ENCODE measurements around the gene SLC5A10.
"Not testable (repeated sequence)": the region's sequence is repeated elsewhere in the genome, so short reads cannot be mapped to it uniquely, and the experiment has no call there.

The SLC5A10 gene

DNA sequence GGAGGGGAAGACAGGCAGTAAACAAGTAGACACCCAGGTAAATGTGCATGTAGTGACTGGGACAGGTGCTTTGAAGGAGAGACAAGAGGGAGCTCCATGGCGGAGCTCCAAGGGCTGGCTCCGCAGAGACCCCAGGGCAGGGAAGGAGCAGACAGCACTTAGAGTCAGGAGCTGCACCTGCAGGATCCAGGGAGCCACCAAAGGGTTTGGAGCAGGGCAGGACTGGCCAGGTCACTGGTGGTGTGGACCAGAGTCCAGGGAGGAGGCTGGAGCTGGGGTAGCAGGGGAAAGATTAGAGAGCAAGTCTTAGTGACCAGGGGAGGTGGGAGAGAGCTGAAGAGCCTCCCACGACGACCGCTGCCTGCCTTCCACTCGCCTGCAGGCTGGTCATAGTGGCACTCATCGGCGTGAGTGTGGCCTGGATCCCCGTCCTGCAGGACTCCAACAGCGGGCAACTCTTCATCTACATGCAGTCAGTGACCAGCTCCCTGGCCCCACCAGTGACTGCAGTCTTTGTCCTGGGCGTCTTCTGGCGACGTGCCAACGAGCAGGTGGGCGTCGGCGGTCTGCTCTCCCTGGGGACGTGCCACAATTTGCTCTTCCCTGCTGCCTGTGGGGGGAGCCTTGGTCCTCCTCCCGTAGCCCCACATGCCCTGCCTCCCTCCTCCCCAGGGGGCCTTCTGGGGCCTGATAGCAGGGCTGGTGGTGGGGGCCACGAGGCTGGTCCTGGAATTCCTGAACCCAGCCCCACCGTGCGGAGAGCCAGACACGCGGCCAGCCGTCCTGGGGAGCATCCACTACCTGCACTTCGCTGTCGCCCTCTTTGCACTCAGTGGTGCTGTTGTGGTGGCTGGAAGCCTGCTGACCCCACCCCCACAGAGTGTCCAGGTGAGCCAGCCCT is 67.3 kb downstream of the SLC5A10 start:
- Histone ChIP-seq H2BK12ac (ENCODE audit: low read length) (peak overlapping the region; percentile 90), H3K4me3 (ENCODE audit: low read length in 2 of 2) (no peak overlapping the region), H3K18ac (ENCODE audit: low read length) (peak overlapping the region; percentile 81), H2BK15ac (ENCODE audit: low read length) (no peak overlapping the region), H2AK5ac (ENCODE audit: low read depth, low read length) (peak overlapping the region; percentile 91), H2AFZ (ENCODE audit: low read length) (no peak overlapping the region), H3K79me1 (ENCODE audit: low read depth, low read length) (peaks cover 2% of the 10 kb centered on the region), H3K23ac (ENCODE audit: low read depth, low read length, poor library complexity) (peak overlapping the region; percentile 37), H3K9ac (ENCODE audit: low read depth, low read length, poor library complexity) (no peak overlapping the region), H2BK5ac (ENCODE audit: low read length) (peak overlapping the region; percentile 16), H3K4me2 (ENCODE audit: insufficient read depth, low read length, poor library complexity, severe bottlenecking) (no peak overlapping the region), H3K9me3 (replicated peaks in 1 of 2; ENCODE audit: control insufficient read depth in 2 of 2, insufficient read depth in 1 of 2, low read depth in 1 of 2, low read length in 2 of 2) (no peaks in the 10 kb centered on the region), H4K8ac (ENCODE audit: low read depth, low read length) (no peak overlapping the region), H4K91ac (ENCODE audit: low read depth, low read length, poor library complexity) (no peak overlapping the region), H3K4me1 (ENCODE audit: control insufficient read depth in 2 of 2, insufficient read depth in 1 of 2, low read depth in 1 of 2, low read length in 2 of 2) (peaks cover 0 to 8% of the 10 kb centered on the region in 2 donors), H3K27ac (replicated peaks; ENCODE audit: low read length) (no peak overlapping the region), H3K27me3 (ENCODE audit: control insufficient read depth in 3 of 3, insufficient read depth in 3 of 3, low read depth in 1 of 3, low read length in 3 of 3) (peaks cover 0 to 8% (median 0%) of the 10 kb centered on the region in 3 experiments), H2BK120ac (ENCODE audit: low read depth, low read length) (peak overlapping the region; percentile 9), H3K4ac (ENCODE audit: low read length) (peak overlapping the region; percentile 13), H3K14ac (ENCODE audit: low read length) (no peak overlapping the region), H3K36me3 (replicated peaks in 1 of 2; ENCODE audit: control insufficient read depth in 2 of 2, insufficient read depth in 2 of 2, low read length in 2 of 2) (no peaks in the 10 kb centered on the region)
- WGBS, 2 donors (ENCODE audit: extremely low coverage in 2 of 2, insufficient read length in 2 of 2, insufficient replicate concordance in 1 of 2) = no CpG with 5 or more reads among the region's 27 CpGs
- no peak for DNase-seq (ENCODE audit: low spot score)

DNA sequence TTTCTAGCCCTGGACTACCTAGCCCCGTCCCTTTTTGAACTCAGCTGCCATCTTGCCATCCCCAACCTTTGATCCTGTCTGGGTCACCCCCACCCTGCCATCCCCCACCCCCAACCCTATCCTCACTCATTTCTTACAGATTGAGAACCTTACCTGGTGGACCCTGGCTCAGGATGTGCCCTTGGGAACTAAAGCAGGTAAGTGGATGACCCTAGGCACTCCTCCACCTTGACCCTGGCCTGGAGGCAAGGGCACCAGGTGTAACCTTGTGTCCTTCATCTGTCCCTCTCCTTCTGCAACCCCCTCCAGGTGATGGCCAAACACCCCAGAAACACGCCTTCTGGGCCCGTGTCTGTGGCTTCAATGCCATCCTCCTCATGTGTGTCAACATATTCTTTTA is 68.1 kb downstream of the SLC5A10 start:
- H2AK5ac ChIP-seq (ENCODE audit: low read depth, low read length) = no peak overlapping the region
- H3K18ac ChIP-seq (ENCODE audit: low read length) = no peak overlapping the region
- H3K4me2 ChIP-seq (ENCODE audit: insufficient read depth, low read length, poor library complexity, severe bottlenecking) = no peak overlapping the region
- peak overlapping the region; percentile 16 for H2BK5ac ChIP-seq (ENCODE audit: low read length)
- no peak overlapping the region for H4K8ac ChIP-seq (ENCODE audit: low read depth, low read length)
- H3K27me3 ChIP-seq (ENCODE audit: control insufficient read depth in 3 of 3, insufficient read depth in 3 of 3, low read depth in 1 of 3, low read length in 3 of 3) = peaks cover 0 to 8% (median 0%) of the 10 kb centered on the region in 3 experiments
- no peak overlapping the region for H3K23ac ChIP-seq (ENCODE audit: low read depth, low read length, poor library complexity)
- no CpG with 5 or more reads among the region's 3 CpGs for WGBS, 2 donors (ENCODE audit: extremely low coverage in 2 of 2, insufficient read length in 2 of 2, insufficient replicate concordance in 1 of 2)
- peaks cover 0 to 8% of the 10 kb centered on the region in 2 donors for H3K4me1 ChIP-seq (ENCODE audit: control insufficient read depth in 2 of 2, insufficient read depth in 1 of 2, low read depth in 1 of 2, low read length in 2 of 2)
- no peak overlapping the region for H2BK15ac ChIP-seq (ENCODE audit: low read length)
- peaks cover 2% of the 10 kb centered on the region for H3K79me1 ChIP-seq (ENCODE audit: low read depth, low read length)
- H2BK12ac ChIP-seq (ENCODE audit: low read length) = no peak overlapping the region
- H3K9me3 ChIP-seq (replicated peaks in 1 of 2; ENCODE audit: control insufficient read depth in 2 of 2, insufficient read depth in 1 of 2, low read depth in 1 of 2, low read length in 2 of 2) = no peaks in the 10 kb centered on the region
- no peak overlapping the region for H3K9ac ChIP-seq (ENCODE audit: low read depth, low read length, poor library complexity)
- H3K36me3 ChIP-seq (replicated peaks in 1 of 2; ENCODE audit: control insufficient read depth in 2 of 2, insufficient read depth in 2 of 2, low read length in 2 of 2) = no peaks in the 10 kb centered on the region
- H3K4ac ChIP-seq (ENCODE audit: low read length) = no peak overlapping the region
- H2BK120ac ChIP-seq (ENCODE audit: low read depth, low read length) = peak overlapping the region; percentile 9
- peak overlapping the region; percentile 82 for H3K14ac ChIP-seq (ENCODE audit: low read length)
- no peak overlapping the region for H3K4me3 ChIP-seq (ENCODE audit: low read length in 2 of 2)
- H3K27ac ChIP-seq (replicated peaks; ENCODE audit: low read length) = no peak overlapping the region
- no peak overlapping the region for H2AFZ ChIP-seq (ENCODE audit: low read length)
- no peak overlapping the region for H4K91ac ChIP-seq (ENCODE audit: low read depth, low read length, poor library complexity)
- DNase-seq (ENCODE audit: low spot score) = no peak

DNA sequence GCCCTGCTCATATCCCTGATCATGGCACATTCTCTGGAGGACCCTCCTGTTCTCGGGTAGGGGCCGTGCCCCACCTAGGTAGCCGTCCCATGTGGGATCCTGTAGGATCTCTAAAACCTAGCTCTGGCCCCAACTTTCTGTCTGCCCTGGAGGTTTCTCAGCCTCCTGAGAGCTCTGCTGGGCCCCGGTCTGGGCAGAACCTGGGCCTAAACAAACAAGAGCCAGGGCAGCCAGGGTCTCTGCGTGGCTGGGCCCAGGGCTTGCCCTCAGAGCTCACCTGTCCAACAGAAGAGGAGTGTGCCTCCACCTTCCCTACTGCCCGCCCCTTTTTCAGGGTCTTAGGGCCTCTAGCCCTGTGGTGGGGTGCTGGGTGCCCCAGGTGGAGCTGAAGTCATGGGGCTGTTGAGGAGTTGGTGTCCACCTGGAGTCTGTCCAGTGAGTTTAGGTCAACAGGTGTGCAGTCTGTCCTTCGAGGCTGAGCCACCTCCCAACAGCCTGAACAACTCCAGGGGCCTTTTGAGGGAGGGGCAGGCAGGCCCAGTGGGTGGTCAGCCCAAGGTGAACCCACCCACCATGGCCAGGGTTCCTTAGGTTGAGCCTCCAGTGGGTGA is 69.2 kb downstream of the SLC5A10 start:
- H3K27ac ChIP-seq (replicated peaks; ENCODE audit: low read length); H2AFZ ChIP-seq (ENCODE audit: low read length); H3K27me3 ChIP-seq (ENCODE audit: control insufficient read depth in 3 of 3, insufficient read depth in 3 of 3, low read depth in 1 of 3, low read length in 3 of 3); H3K36me3 ChIP-seq (replicated peaks in 1 of 2; ENCODE audit: control insufficient read depth in 2 of 2, insufficient read depth in 2 of 2, low read length in 2 of 2); H2BK120ac ChIP-seq (ENCODE audit: low read depth, low read length); H4K8ac ChIP-seq (ENCODE audit: low read depth, low read length); H4K91ac ChIP-seq (ENCODE audit: low read depth, low read length, poor library complexity); H3K9me3 ChIP-seq (replicated peaks in 1 of 2; ENCODE audit: control insufficient read depth in 2 of 2, insufficient read depth in 1 of 2, low read depth in 1 of 2, low read length in 2 of 2); H3K14ac ChIP-seq (ENCODE audit: low read length); H2BK5ac ChIP-seq (ENCODE audit: low read length); DNase-seq (ENCODE audit: low spot score); H3K79me1 ChIP-seq (ENCODE audit: low read depth, low read length); H3K9ac ChIP-seq (ENCODE audit: low read depth, low read length, poor library complexity); H3K4me1 ChIP-seq (ENCODE audit: control insufficient read depth in 2 of 2, insufficient read depth in 1 of 2, low read depth in 1 of 2, low read length in 2 of 2); H3K4me3 ChIP-seq (ENCODE audit: low read length in 2 of 2); H3K4ac ChIP-seq (ENCODE audit: low read length); H3K23ac ChIP-seq (ENCODE audit: low read depth, low read length, poor library complexity); H2BK12ac ChIP-seq (ENCODE audit: low read length); H3K4me2 ChIP-seq (ENCODE audit: insufficient read depth, low read length, poor library complexity, severe bottlenecking): not testable (repeated sequence)
- Histone ChIP-seq H2BK15ac (ENCODE audit: low read length) (peak overlapping the region; percentile 91), H2AK5ac (ENCODE audit: low read depth, low read length) (peak overlapping the region; percentile 88), H3K18ac (ENCODE audit: low read length) (peak overlapping the region; percentile 71)
- no CpG with 5 or more reads among the region's 7 CpGs for WGBS, 2 donors (ENCODE audit: extremely low coverage in 2 of 2, insufficient read length in 2 of 2, insufficient replicate concordance in 1 of 2)

DNA sequence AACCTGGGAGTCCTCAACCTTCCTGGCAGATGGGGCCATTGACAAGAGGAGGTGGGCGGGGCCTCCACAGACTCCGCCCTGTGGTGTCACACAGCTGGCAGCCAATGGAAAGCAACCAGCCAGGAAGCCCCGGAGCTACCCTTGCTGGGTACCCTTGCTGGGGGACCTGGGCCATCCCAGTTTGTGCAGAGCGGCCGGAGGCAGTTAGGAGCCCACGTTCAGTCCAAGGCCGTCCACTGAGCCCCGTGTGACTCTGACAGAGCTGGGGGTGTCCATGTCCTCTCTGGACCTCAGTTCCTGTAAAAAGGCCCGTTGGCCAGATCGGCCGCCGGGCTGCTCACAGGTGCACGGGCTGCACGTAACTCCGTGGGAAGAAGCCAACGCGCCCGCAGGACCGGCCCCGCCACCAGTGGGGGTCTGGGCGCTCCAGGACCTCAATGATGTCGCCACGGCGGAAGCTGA is 69.7 kb downstream of the SLC5A10 start:
- H3K9ac ChIP-seq (ENCODE audit: low read depth, low read length, poor library complexity) = no peak overlapping the region
- no peak overlapping the region for H2BK15ac ChIP-seq (ENCODE audit: low read length)
- H3K27me3 ChIP-seq (ENCODE audit: control insufficient read depth in 3 of 3, insufficient read depth in 3 of 3, low read depth in 1 of 3, low read length in 3 of 3) = peaks cover 0 to 5% (median 0%) of the 10 kb centered on the region in 3 experiments
- H2AK5ac ChIP-seq (ENCODE audit: low read depth, low read length) = peak overlapping the region; percentile 88
- peaks cover 0 to 5% of the 10 kb centered on the region in 2 donors for H3K4me1 ChIP-seq (ENCODE audit: control insufficient read depth in 2 of 2, insufficient read depth in 1 of 2, low read depth in 1 of 2, low read length in 2 of 2)
- H3K36me3 ChIP-seq (replicated peaks in 1 of 2; ENCODE audit: control insufficient read depth in 2 of 2, insufficient read depth in 2 of 2, low read length in 2 of 2) = no peaks in the 10 kb centered on the region
- DNase-seq (ENCODE audit: low spot score) = no peak
- H3K23ac ChIP-seq (ENCODE audit: low read depth, low read length, poor library complexity) = no peak overlapping the region
- H2BK120ac ChIP-seq (ENCODE audit: low read depth, low read length) = peak overlapping the region; percentile 18
- H3K9me3 ChIP-seq (replicated peaks in 1 of 2; ENCODE audit: control insufficient read depth in 2 of 2, insufficient read depth in 1 of 2, low read depth in 1 of 2, low read length in 2 of 2) = no peaks in the 10 kb centered on the region
- no peak overlapping the region for H3K4me2 ChIP-seq (ENCODE audit: insufficient read depth, low read length, poor library complexity, severe bottlenecking)
- H3K27ac ChIP-seq (replicated peaks; ENCODE audit: low read length) = no peak overlapping the region
- H3K79me1 ChIP-seq (ENCODE audit: low read depth, low read length) = peaks cover 2% of the 10 kb centered on the region
- H3K18ac ChIP-seq (ENCODE audit: low read length) = peak overlapping the region; percentile 38
- no CpG with 5 or more reads among the region's 24 CpGs for WGBS, 2 donors (ENCODE audit: extremely low coverage in 2 of 2, insufficient read length in 2 of 2, insufficient replicate concordance in 1 of 2)
- H2BK5ac ChIP-seq (ENCODE audit: low read length) = no peak overlapping the region
- no peak overlapping the region for H3K4ac ChIP-seq (ENCODE audit: low read length)
- no peak overlapping the region for H2BK12ac ChIP-seq (ENCODE audit: low read length)
- H3K4me3 ChIP-seq (ENCODE audit: low read length in 2 of 2) = no peak overlapping the region
- H4K91ac ChIP-seq (ENCODE audit: low read depth, low read length, poor library complexity) = peak overlapping the region; percentile 72
- no peak overlapping the region for H2AFZ ChIP-seq (ENCODE audit: low read length)
- H4K8ac ChIP-seq (ENCODE audit: low read depth, low read length) = no peak overlapping the region
- H3K14ac ChIP-seq (ENCODE audit: low read length) = no peak overlapping the region

All from neuronal stem cell (in vitro differentiated cells).